NB4 (cell line): Measurements from ENCODE around the gene CBX4.

Experiments used
- POLR2A ChIP-seq: IDR thresholded peaks from 2 replicates; pipeline ENCODE4 v1.6.1; 2011; ENCODE audit warnings: mild to moderate bottlenecking; ENCODE audit not compliant: insufficient read length; ENCODE audit errors: extremely low read depth
- TF ChIP-seq, protein P1 (sequence below): IDR thresholded peaks from one replicate; pipeline ENCODE4 v1.5.1; 2012; ENCODE audit warnings: low read depth, low read length
- TF ChIP-seq, protein P2 (sequence below): IDR thresholded peaks from 2 replicates; pipeline ENCODE4 v1.6.1; 2011; ENCODE audit warnings: low read depth, low read length

DNA sequence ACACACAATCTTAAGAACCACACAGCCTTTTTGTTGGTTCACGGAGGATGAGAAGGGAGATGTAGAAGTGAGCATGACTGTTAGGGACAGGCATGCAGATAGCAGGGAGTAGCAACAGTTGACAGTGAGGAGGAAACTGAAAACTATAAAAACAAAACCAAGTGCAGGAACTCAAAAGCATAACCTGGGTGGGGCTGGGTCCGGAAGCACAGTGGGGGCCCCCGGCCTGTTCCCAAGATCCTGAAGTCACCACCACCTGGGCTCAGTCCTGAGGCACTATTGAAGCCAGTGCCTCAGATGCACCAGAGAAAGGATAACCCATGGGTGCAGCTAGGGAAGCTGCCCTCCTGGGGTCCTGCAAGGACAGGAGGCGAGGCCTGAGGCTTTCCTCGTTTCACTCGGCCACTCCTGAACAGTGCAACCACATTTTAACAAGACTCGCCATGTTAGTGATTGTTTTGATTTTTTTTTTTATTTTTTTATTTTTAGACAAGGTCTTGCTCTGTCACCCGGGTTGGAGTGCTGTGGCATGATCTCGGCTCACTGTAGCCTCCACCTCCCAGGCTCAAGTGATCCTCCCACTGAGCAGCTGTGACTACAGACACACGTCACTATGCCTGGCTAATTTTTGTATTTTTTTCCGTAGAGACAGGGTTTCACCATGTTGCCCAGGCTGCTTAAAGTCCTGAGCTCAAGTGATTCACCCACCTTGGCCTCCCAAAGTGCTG is 27.7 kb upstream of the CBX4 start:
- TF ChIP-seq, protein P1, sequence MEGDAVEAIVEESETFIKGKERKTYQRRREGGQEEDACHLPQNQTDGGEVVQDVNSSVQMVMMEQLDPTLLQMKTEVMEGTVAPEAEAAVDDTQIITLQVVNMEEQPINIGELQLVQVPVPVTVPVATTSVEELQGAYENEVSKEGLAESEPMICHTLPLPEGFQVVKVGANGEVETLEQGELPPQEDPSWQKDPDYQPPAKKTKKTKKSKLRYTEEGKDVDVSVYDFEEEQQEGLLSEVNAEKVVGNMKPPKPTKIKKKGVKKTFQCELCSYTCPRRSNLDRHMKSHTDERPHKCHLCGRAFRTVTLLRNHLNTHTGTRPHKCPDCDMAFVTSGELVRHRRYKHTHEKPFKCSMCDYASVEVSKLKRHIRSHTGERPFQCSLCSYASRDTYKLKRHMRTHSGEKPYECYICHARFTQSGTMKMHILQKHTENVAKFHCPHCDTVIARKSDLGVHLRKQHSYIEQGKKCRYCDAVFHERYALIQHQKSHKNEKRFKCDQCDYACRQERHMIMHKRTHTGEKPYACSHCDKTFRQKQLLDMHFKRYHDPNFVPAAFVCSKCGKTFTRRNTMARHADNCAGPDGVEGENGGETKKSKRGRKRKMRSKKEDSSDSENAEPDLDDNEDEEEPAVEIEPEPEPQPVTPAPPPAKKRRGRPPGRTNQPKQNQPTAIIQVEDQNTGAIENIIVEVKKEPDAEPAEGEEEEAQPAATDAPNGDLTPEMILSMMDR: no peak
- no peak for TF ChIP-seq POLR2A
- TF ChIP-seq, protein P2, sequence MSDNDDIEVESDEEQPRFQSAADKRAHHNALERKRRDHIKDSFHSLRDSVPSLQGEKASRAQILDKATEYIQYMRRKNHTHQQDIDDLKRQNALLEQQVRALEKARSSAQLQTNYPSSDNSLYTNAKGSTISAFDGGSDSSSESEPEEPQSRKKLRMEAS: no peak
